HG02970 (cell line): ENCODE results near the gene PNLDC1.

Source experiments
- ATAC-seq: cut with Tn5 transposase; IDR thresholded peaks from one replicate; pipeline ENCODE4 v1.9.1; 2021; ENCODE audit warnings: mild to moderate bottlenecking, moderate library complexity, moderate number of reproducible peaks; ENCODE audit not compliant: unreplicated experiment, low FRiP score

The PNLDC1 gene

GRCh38 chr6:159800141-159800865 is at the start of gene PNLDC1:
Gene PNLDC1 (plus strand): TSS chr6:159800276. CDS start chr6:159800308, 32 bp downstream.
- no peak for ATAC-seq

GRCh38 chr6:159751448-159751847 is 48.6 kb upstream of the PNLDC1 start:
- no peak for ATAC-seq

GRCh38 chr6:159753081-159753872 is 46.8 kb upstream of the PNLDC1 start:
- ATAC-seq = no peak

GRCh38 chr6:159754401-159754800 is 45.7 kb upstream of the PNLDC1 start:
- no peak for ATAC-seq

- ATAC-seq = no peak
Observed at GRCh38 chr6:159754959-159755914, 44.8 kb upstream of the PNLDC1 start.

- no peak for ATAC-seq
Observed at GRCh38 chr6:159756508-159756907, 43.6 kb upstream of the PNLDC1 start.

- no peak for ATAC-seq
Observed at GRCh38 chr6:159758031-159759001, 41.8 kb upstream of the PNLDC1 start.

GRCh38 chr6:159759645-159760044 is 40.4 kb upstream of the PNLDC1 start:
- ATAC-seq = no peak

- no peak for ATAC-seq
Observed at GRCh38 chr6:159760602-159761057, 39.4 kb upstream of the PNLDC1 start.

GRCh38 chr6:159761129-159761872 is 38.8 kb upstream of the PNLDC1 start:
- peak; percentile 0 for ATAC-seq

GRCh38 chr6:159761873-159762680 is 38.0 kb upstream of the PNLDC1 start, which contains the start of gene ACAT2:
Gene ACAT2 (plus strand): TSS chr6:159762045. CDS start chr6:159762088, 43 bp downstream.
- peak; percentile 92 for ATAC-seq

- no peak for ATAC-seq
Observed at GRCh38 chr6:159762681-159763293, 37.3 kb upstream of the PNLDC1 start.

- no peak for ATAC-seq
Observed at GRCh38 chr6:159766906-159767305, 33.2 kb upstream of the PNLDC1 start.

- no peak for ATAC-seq
Observed at GRCh38 chr6:159769470-159769869, 30.6 kb upstream of the PNLDC1 start.

- ATAC-seq = no peak
Observed at GRCh38 chr6:159772196-159772595, 27.9 kb upstream of the PNLDC1 start.

GRCh38 chr6:159777240-159777904 is 22.7 kb upstream of the PNLDC1 start:
- no peak for ATAC-seq

- no peak for ATAC-seq
Observed at GRCh38 chr6:159778131-159778530, 21.9 kb upstream of the PNLDC1 start.
